ENCODE measurements around the gene ZNF23.

DNA sequence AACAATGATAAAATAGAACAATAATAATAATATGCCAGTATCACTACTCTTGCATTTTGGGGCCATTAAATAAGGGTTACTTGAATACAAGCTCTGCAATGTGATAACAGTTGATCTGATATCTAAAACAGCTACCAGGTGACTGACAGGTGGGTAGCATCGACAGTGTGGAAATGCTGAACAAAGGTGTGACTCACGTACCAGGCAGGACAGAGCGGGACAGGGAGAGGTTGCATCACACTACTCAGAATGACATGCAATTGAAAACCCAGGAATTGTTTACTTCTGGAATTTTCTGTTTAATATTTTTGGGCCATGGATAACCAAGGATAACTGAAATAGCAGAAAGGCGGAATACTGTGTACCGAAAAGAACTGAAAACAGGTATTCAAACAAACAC lies 42.9 kb upstream of the ZNF23 start:
- TF ChIP-seq CTCF (IDR thresholded peaks at IDR 0.05) (no peak), POLR2A (IDR thresholded peaks at IDR 0.05) (no peak)

Measured in right lobe of liver (tissue), 4 donors.